IMR-90 (cell line): ENCODE measurements around the gene ACHE. TPM values are rescaled to one million over a fixed set of nuclear protein-coding genes. Genes with fewer than 3 reads are reported as not detected.

ENCODE experiments used
- ATAC-seq: fragments of 200-7000 bp; cut with Tn5 transposase; 2 replicates; pipeline ENCODE4 v1.9.1; 2020; ENCODE audit warnings: low read depth, mild to moderate bottlenecking, moderate library complexity
- BruUV-seq: library from RNA; stranded (reverse); fragments of 400-500 nt; replicated peaks from 2 replicates; lab custom pipeline; 2021; lab: Mats Ljungman, UMichigan
- CTCF ChIA-PET: fragments of 300-600 bp; formaldehyde crosslinking; extraction: SDS; loops from one replicate; lab custom pipeline; 2021; ENCODE audit warnings: antibody characterized with exemption; lab: Yijun Ruan, JAX
- POLR2A ChIA-PET: fragments of 300-600 bp; sonication (Branson Sonifier 250); formaldehyde crosslinking; loops from one replicate; lab custom pipeline; 2022; ENCODE audit warnings: antibody characterized with exemption; ENCODE audit not compliant: unreplicated experiment; lab: Charles Lee
- DNase-seq: peaks from one replicate; pipeline ENCODE4 v3.0.0; 2013
- H2AFZ ChIP-seq: replicated peaks from 2 replicates; pipeline ENCODE3; 2013; ENCODE audit warnings: low read length, mild to moderate bottlenecking; ENCODE audit not compliant: poor library complexity
- H2AK5ac ChIP-seq: 2 replicates; pipeline ENCODE4 v1.6.1; 2013; ENCODE audit warnings: low read depth, low read length, inconsistent platforms
- H2AK9ac ChIP-seq: replicated peaks from 2 replicates; pipeline ENCODE3; 2013; ENCODE audit warnings: mild to moderate bottlenecking, low read depth, low read length, moderate library complexity; ENCODE audit not compliant: poor library complexity
- H2BK120ac ChIP-seq: 2 replicates; pipeline ENCODE4 v1.6.1; 2013; ENCODE audit warnings: low read depth, low read length, inconsistent platforms
- H2BK15ac ChIP-seq: 3 replicates; pipeline ENCODE4 v1.6.1; 2013; ENCODE audit warnings: low read depth, low read length, inconsistent platforms
- H2BK20ac ChIP-seq: 2 replicates; pipeline ENCODE4 v1.6.1; 2013; ENCODE audit warnings: low read depth, mild to moderate bottlenecking, inconsistent platforms, low read length, moderate library complexity
- H2BK5ac ChIP-seq: 2 replicates; pipeline ENCODE4 v1.6.1; 2013; ENCODE audit warnings: mild to moderate bottlenecking, low read depth, low read length, inconsistent platforms; ENCODE audit not compliant: poor library complexity, severe bottlenecking
- H3K14ac ChIP-seq: replicated peaks from 2 replicates; pipeline ENCODE4 v1.6.1; 2013; ENCODE audit warnings: low read depth, low read length, inconsistent platforms
- H3K18ac ChIP-seq: 2 replicates; pipeline ENCODE4 v1.6.1; 2013; ENCODE audit warnings: low read depth, low read length, control low read depth
- H3K23ac ChIP-seq: 2 replicates; pipeline ENCODE4 v1.6.1; 2013; ENCODE audit warnings: low read depth, low read length, inconsistent platforms
- H3K27ac ChIP-seq: 2 replicates; pipeline ENCODE4 v1.5.1; 2013; ENCODE audit warnings: mild to moderate bottlenecking, control low read depth, low read length; ENCODE audit not compliant: insufficient read depth
- H3K27me3 ChIP-seq: 2 replicates; pipeline ENCODE4 v1.6.1; 2013; ENCODE audit warnings: low read length; ENCODE audit not compliant: control insufficient read depth, insufficient read depth
- H3K36me3 ChIP-seq: 2 replicates; pipeline ENCODE4 v1.6.1; 2013; ENCODE audit warnings: low read length, mixed read lengths; ENCODE audit not compliant: control insufficient read depth, insufficient read depth
- H3K4ac ChIP-seq: 2 replicates; pipeline ENCODE4 v1.6.1; 2013; ENCODE audit warnings: low read depth, low read length, inconsistent platforms
- H3K4me1 ChIP-seq: 2 replicates; pipeline ENCODE4 v1.6.1; 2013; ENCODE audit warnings: low read length, mixed read lengths; ENCODE audit not compliant: control insufficient read depth, insufficient read depth
- H3K4me2 ChIP-seq: 2 replicates; pipeline ENCODE4 v1.6.1; 2013; ENCODE audit warnings: low read depth, mild to moderate bottlenecking, control low read depth, low read length, moderate library complexity
- H3K4me3 ChIP-seq: 2 replicates; pipeline ENCODE4 v1.5.1; 2013; ENCODE audit warnings: low read depth, mild to moderate bottlenecking, control low read depth, low read length, moderate library complexity; ENCODE audit not compliant: insufficient read depth
- H3K56ac ChIP-seq: 2 replicates; pipeline ENCODE4 v1.6.1; 2013; ENCODE audit warnings: low read length, inconsistent platforms; ENCODE audit not compliant: insufficient read depth; ENCODE audit errors: extremely low read depth
- H3K79me1 ChIP-seq, 2 experiments: 2 replicates each; pipeline ENCODE4 v1.6.1; 2013; ENCODE audit warnings: low read length in 2 of 2, inconsistent platforms in 1 of 2, low read depth in 1 of 2
- H3K9ac ChIP-seq: 2 replicates; pipeline ENCODE4 v1.6.1; 2013; ENCODE audit warnings: low read depth, low read length, control low read depth
- H3K9me1 ChIP-seq: 2 replicates; pipeline ENCODE4 v1.6.1; 2013; ENCODE audit warnings: low read length, inconsistent platforms; ENCODE audit not compliant: insufficient read depth
- H3K9me3 ChIP-seq: 2 replicates; pipeline ENCODE4 v1.6.1; 2013; ENCODE audit warnings: low read length; ENCODE audit not compliant: control insufficient read depth, insufficient read depth
- H4K20me1 ChIP-seq: 2 replicates; pipeline ENCODE4 v1.6.1; 2013; ENCODE audit warnings: low read length, inconsistent platforms; ENCODE audit not compliant: insufficient read depth
- H4K5ac ChIP-seq: 2 replicates; pipeline ENCODE4 v1.6.1; 2013; ENCODE audit warnings: mild to moderate bottlenecking, low read depth, low read length, control low read depth
- H4K8ac ChIP-seq, 2 experiments: 2 replicates each; pipeline ENCODE4 v1.6.1; 2013; ENCODE audit warnings: low read depth in 2 of 2, low read length in 2 of 2, control low read depth in 1 of 2, inconsistent platforms in 1 of 2
- H4K91ac ChIP-seq: 2 replicates; pipeline ENCODE4 v1.6.1; 2013; ENCODE audit warnings: low read depth, low read length, inconsistent platforms; ENCODE audit not compliant: insufficient read depth
- BHLHE40 ChIP-seq: fragments of 150-350 bp; IDR thresholded peaks from 2 replicates; pipeline ENCODE4 v1.6.1; 2016; ENCODE audit warnings: mild to moderate bottlenecking, low read depth, low read length
- CEBPB ChIP-seq: IDR thresholded peaks from 2 replicates; pipeline ENCODE4 v1.6.1; 2012; ENCODE audit warnings: low read depth, low read length, improper control_type of control experiment
- CHD1 ChIP-seq: IDR thresholded peaks from 2 replicates; pipeline ENCODE4 v1.6.1; 2012; ENCODE audit warnings: low read depth, low read length, improper control_type of control experiment
- FOS ChIP-seq: fragments of 150-350 bp; IDR thresholded peaks from 2 replicates; pipeline ENCODE4 v1.6.1; 2016; ENCODE audit warnings: low read depth, low read length
- MAFK ChIP-seq: IDR thresholded peaks from 2 replicates; pipeline ENCODE4 v1.6.1; 2012; ENCODE audit warnings: low read depth, low read length, improper control_type of control experiment
- MAZ ChIP-seq: IDR thresholded peaks from 2 replicates; pipeline ENCODE4 v1.6.1; 2012; ENCODE audit warnings: low read depth, mild to moderate bottlenecking, low read length, improper control_type of control experiment, moderate library complexity, borderline replicate concordance
- MXI1 ChIP-seq: IDR thresholded peaks from 2 replicates; pipeline ENCODE4 v1.6.1; 2012; ENCODE audit warnings: low read depth, mild to moderate bottlenecking, low read length, moderate library complexity, borderline replicate concordance
- NFE2L2 ChIP-seq: fragments of 150-350 bp; IDR thresholded peaks from 2 replicates; pipeline ENCODE4 v1.6.1; 2016; ENCODE audit warnings: low read depth, mild to moderate bottlenecking, low read length
- POLR2A ChIP-seq: IDR thresholded peaks from 2 replicates; pipeline ENCODE4 v1.6.1; 2012; ENCODE audit warnings: mild to moderate bottlenecking, low read depth, low read length
- RAD21 ChIP-seq: IDR thresholded peaks from 2 replicates; pipeline ENCODE4 v1.6.1; 2012; ENCODE audit warnings: low read length, improper control_type of control experiment
- RCOR1 ChIP-seq: IDR thresholded peaks from 2 replicates; pipeline ENCODE4 v1.6.1; 2012; ENCODE audit warnings: mild to moderate bottlenecking, low read length, improper control_type of control experiment; ENCODE audit not compliant: insufficient replicate concordance
- SMC3 ChIP-seq: fragments of 150-350 bp; IDR thresholded peaks from 2 replicates; pipeline ENCODE4 v1.6.1; 2016; ENCODE audit warnings: low read depth, mild to moderate bottlenecking, antibody characterized with exemption, low read length, moderate library complexity
- WGBS, 2 experiments: methylation state at CpG; one replicate each; pipeline versions ENCODE4 v1.1.5 to v1.1.7; 2013; ENCODE audit warnings: missing lambda C conversion rate in 2 of 2; ENCODE audit not compliant: insufficient read length in 1 of 2; ENCODE audit errors: extremely low coverage in 2 of 2; 5-methylcytosine and 5-hydroxymethylcytosine counted together
- dilution Hi-C: fragments of 300-500 bp; cut with HindIII; formaldehyde crosslinking; loops from one replicate; pipeline ENCODE4 v1.14.3; 2018; ENCODE audit warnings: low sequenced_read_pairs; ENCODE audit not compliant: unreplicated experiment
- in situ Hi-C: fragments of 300-500 bp; cut with MboI; formaldehyde crosslinking; loops from 3 replicates; pipeline ENCODE4 v1.14.3; 2019; ENCODE audit warnings: low sequenced_read_pairs, inconsistent platforms, mixed read lengths
- intact Hi-C: fragments of 100-400 bp; cut with micrococcal nuclease; formaldehyde crosslinking; loops from 2 replicates; pipeline ENCODE4 v1.10.0; 2022
- polyA plus RNA-seq, 3 experiments: library from polyadenylated mRNA; depleted of rRNA; stranded (reverse); fragments of >200 nt; gene quantifications; 2 replicates each; pipeline ENCODE4 v1.2.3, GENCODE V29; 2012; ENCODE audit warnings: low replicate concordance in 1 of 3
- total RNA-seq: library from RNA; depleted of rRNA; stranded (reverse); fragments of >200 nt; gene quantifications from 2 replicates; pipeline ENCODE4 v1.2.3, GENCODE V29; 2012
- TF ChIP-seq, protein P1 (sequence below): conservative IDR thresholded peaks from 2 replicates; pipeline ENCODE4 v1.5.1; 2012; ENCODE audit warnings: mild to moderate bottlenecking, low read depth, low read length, improper control_type of control experiment
- TF ChIP-seq, protein P2 (sequence below): fragments of 150-350 bp; IDR thresholded peaks from 2 replicates; pipeline ENCODE4 v1.6.1; 2017; ENCODE audit warnings: mild to moderate bottlenecking, antibody characterized with exemption, low read length, low read depth
- TF ChIP-seq, protein P3 (sequence below): fragments of 150-350 bp; IDR thresholded peaks from 2 replicates; pipeline ENCODE4 v1.6.1; 2016; ENCODE audit warnings: low read depth, mild to moderate bottlenecking, low read length, moderate library complexity, borderline replicate concordance

Gene ACHE
- total and polyA plus RNA-seq, 2 of the 4 experiments (the other 2 are of a cell fraction): 0.41 TPM; not detected in 1

DNA sequence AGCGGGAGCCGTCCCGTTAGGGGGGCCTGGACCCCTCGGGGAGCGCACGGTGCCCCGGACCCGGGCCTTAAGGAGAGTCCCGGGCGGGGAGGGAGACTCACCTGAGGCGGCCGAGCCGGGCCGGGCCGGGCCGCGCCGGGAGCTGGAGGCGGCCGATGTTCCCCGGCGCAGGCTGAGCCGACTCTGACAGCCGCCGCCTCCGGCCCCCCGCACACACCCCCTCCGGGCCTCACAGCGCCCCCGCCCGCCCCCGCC lies at the start of gene ACHE (continued):
- no peak for TF ChIP-seq FOS

DNA sequence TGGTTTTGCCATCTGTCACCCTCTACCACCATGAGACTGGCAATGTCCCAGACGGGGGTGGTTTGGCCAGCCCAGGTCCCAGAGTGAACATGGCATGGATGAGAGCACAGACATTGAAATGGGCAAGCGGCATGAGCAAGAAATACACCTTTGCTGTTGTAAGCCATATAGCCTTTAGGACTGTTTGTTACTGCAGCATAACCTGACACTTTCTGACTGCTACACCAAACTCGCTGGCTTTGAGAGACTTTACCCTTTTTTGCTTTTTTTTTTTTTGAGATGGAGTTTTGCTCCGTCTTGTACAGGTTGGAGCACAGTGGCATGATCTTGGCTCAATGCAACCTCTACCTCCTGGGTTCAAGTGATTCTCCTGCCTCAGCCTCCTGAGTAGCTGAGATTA lies 48.5 kb upstream of the ACHE start:
- TF ChIP-seq POLR2A (no peak), SMC3 (no peak), MAFK (no peak), MAZ (no peak), CEBPB (no peak), NFE2L2 (no peak), CHD1 (no peak), BHLHE40 (no peak), RAD21 (no peak), FOS (no peak), MXI1 (no peak), RCOR1 (no peak)
- TF ChIP-seq, protein P1, sequence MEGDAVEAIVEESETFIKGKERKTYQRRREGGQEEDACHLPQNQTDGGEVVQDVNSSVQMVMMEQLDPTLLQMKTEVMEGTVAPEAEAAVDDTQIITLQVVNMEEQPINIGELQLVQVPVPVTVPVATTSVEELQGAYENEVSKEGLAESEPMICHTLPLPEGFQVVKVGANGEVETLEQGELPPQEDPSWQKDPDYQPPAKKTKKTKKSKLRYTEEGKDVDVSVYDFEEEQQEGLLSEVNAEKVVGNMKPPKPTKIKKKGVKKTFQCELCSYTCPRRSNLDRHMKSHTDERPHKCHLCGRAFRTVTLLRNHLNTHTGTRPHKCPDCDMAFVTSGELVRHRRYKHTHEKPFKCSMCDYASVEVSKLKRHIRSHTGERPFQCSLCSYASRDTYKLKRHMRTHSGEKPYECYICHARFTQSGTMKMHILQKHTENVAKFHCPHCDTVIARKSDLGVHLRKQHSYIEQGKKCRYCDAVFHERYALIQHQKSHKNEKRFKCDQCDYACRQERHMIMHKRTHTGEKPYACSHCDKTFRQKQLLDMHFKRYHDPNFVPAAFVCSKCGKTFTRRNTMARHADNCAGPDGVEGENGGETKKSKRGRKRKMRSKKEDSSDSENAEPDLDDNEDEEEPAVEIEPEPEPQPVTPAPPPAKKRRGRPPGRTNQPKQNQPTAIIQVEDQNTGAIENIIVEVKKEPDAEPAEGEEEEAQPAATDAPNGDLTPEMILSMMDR: no peak
- TF ChIP-seq, protein P2, sequence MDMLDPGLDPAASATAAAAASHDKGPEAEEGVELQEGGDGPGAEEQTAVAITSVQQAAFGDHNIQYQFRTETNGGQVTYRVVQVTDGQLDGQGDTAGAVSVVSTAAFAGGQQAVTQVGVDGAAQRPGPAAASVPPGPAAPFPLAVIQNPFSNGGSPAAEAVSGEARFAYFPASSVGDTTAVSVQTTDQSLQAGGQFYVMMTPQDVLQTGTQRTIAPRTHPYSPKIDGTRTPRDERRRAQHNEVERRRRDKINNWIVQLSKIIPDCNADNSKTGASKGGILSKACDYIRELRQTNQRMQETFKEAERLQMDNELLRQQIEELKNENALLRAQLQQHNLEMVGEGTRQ: no peak
- TF ChIP-seq, protein P3, sequence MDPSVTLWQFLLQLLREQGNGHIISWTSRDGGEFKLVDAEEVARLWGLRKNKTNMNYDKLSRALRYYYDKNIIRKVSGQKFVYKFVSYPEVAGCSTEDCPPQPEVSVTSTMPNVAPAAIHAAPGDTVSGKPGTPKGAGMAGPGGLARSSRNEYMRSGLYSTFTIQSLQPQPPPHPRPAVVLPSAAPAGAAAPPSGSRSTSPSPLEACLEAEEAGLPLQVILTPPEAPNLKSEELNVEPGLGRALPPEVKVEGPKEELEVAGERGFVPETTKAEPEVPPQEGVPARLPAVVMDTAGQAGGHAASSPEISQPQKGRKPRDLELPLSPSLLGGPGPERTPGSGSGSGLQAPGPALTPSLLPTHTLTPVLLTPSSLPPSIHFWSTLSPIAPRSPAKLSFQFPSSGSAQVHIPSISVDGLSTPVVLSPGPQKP: no peak
- Histone ChIP-seq H4K91ac (no peak overlapping the region), H3K23ac (no peak overlapping the region), H3K9me3 (peaks cover 2% of the 10 kb centered on the region; the same call in 1 of the 2 replicates), H3K4me1 (no peaks in the 10 kb centered on the region), H4K8ac (no peak overlapping the region), H3K14ac (no peak overlapping the region), H4K5ac (no peak overlapping the region), H3K4me3 (no peak overlapping the region), H2AK5ac (no peak overlapping the region), H2BK15ac (no peak overlapping the region), H3K9ac (no peak overlapping the region), H2BK120ac (no peak overlapping the region), H4K20me1 (no peaks in the 10 kb centered on the region), H3K4ac (no peak overlapping the region), H3K18ac (no peak overlapping the region), H2BK5ac (no peak overlapping the region), H3K79me1 (no peaks in the 10 kb centered on the region), H2AFZ (no peak overlapping the region), H3K36me3 (no peaks in the 10 kb centered on the region), H2BK20ac (no peak overlapping the region), H3K4me2 (no peak overlapping the region), H3K27ac (no peak overlapping the region), H2AK9ac (no peak overlapping the region), H3K27me3 (peaks cover 19% of the 10 kb centered on the region; the same call in 1 of the 2 replicates), H3K9me1 (no peaks in the 10 kb centered on the region), H3K56ac (no peak overlapping the region)
- intact Hi-C loops (no loop called here), in situ Hi-C loops (no loop called here), dilution Hi-C loops (no loop called here)
- ChIA-PET POLR2A (no interaction called here), CTCF (no interaction called here)
- no CpG with 5 or more reads among the region's 4 CpGs for WGBS, 2 experiments
- DNase-seq (no peak), ATAC-seq (no peak)
- no TSS peak for BruUV-seq
